Duodenal mucosa (tissue), 2 donors: ENCODE data around the gene C18orf63.
"Not testable (repeated sequence)": the region's sequence is repeated elsewhere in the genome, so short reads cannot be mapped to it uniquely, and the experiment has no call there.

ENCODE experiments used
- H3K27ac ChIP-seq: one replicate; pipeline ENCODE4 v1.7.0; 2013; ENCODE audit warnings: low read depth, low read length
- H3K27me3 ChIP-seq, 2 donors: one replicate each; pipeline ENCODE4 v1.7.0; 2013; ENCODE audit warnings: low read length in 2 of 2, control low read depth in 1 of 2; ENCODE audit not compliant: insufficient read depth in 2 of 2, control insufficient read depth in 1 of 2
- H3K36me3 ChIP-seq, 2 donors: one replicate each; pipeline ENCODE4 v1.7.0; 2013; ENCODE audit warnings: low read length in 2 of 2, control low read depth in 1 of 2; ENCODE audit not compliant: insufficient read depth in 2 of 2, control insufficient read depth in 1 of 2
- H3K4me1 ChIP-seq, 2 donors: one replicate each; pipeline ENCODE4 v1.7.0; 2013; ENCODE audit warnings: low read length in 2 of 2, control low read depth in 1 of 2; ENCODE audit not compliant: insufficient read depth in 2 of 2, control insufficient read depth in 1 of 2
- H3K4me3 ChIP-seq, 2 donors: one replicate each; pipeline ENCODE4 v1.7.0; 2013; ENCODE audit warnings: low read length in 2 of 2, low read depth in 1 of 2
- H3K9ac ChIP-seq, 2 donors: one replicate each; pipeline ENCODE4 v1.7.0; 2013; ENCODE audit warnings: low read length in 2 of 2, low read depth in 1 of 2
- H3K9me3 ChIP-seq, 2 donors: one replicate each; pipeline ENCODE4 v1.7.0; 2013; ENCODE audit warnings: low read length in 2 of 2, control low read depth in 1 of 2; ENCODE audit not compliant: control insufficient read depth in 1 of 2

Gene C18orf63

GRCh38 chr18:74292982-74293381 lies 22.7 kb upstream of the C18orf63 start:
- not testable (repeated sequence) for H3K9ac ChIP-seq, H3K4me3 ChIP-seq, H3K27ac ChIP-seq, H3K9me3 ChIP-seq, H3K36me3 ChIP-seq, H3K27me3 ChIP-seq
- peaks cover 12 to 14% of the 10 kb centered on the region in 2 donors for H3K4me1 ChIP-seq

- H3K27ac ChIP-seq: no peak overlapping the region
- H3K9ac ChIP-seq: no peak overlapping the region
- H3K4me1 ChIP-seq: no peaks in the 10 kb centered on the region
- no peaks in the 10 kb centered on the region for H3K36me3 ChIP-seq
- no peak overlapping the region for H3K4me3 ChIP-seq
- no peaks in the 10 kb centered on the region for H3K9me3 ChIP-seq
- H3K27me3 ChIP-seq: no peaks in the 10 kb centered on the region
These were observed 21.1 kb upstream of the C18orf63 start for GRCh38 chr18:74294526-74294925.

- no peaks in the 10 kb centered on the region for H3K27me3 ChIP-seq
- no peaks in the 10 kb centered on the region for H3K36me3 ChIP-seq
- no peaks in the 10 kb centered on the region for H3K9me3 ChIP-seq
- H3K4me3 ChIP-seq: no peak overlapping the region
- H3K4me1 ChIP-seq: no peaks in the 10 kb centered on the region
- no peak overlapping the region for H3K9ac ChIP-seq
- H3K27ac ChIP-seq: no peak overlapping the region
These were observed 16.5 kb upstream of the C18orf63 start for GRCh38 chr18:74299162-74299561.

- no peaks in the 10 kb centered on the region for H3K36me3 ChIP-seq
These were observed 15.9 kb upstream of the C18orf63 start for GRCh38 chr18:74299746-74300145.

GRCh38 chr18:74303306-74303705 lies 12.3 kb upstream of the C18orf63 start:
- Histone ChIP-seq H3K27ac (no peak overlapping the region), H3K27me3 (no peaks in the 10 kb centered on the region), H3K9ac (no peak overlapping the region), H3K4me3 (no peak overlapping the region), H3K36me3 (no peaks in the 10 kb centered on the region), H3K4me1 (no peaks in the 10 kb centered on the region), H3K9me3 (no peaks in the 10 kb centered on the region)

More at GRCh38 chr18:74299746-74300145, 15.9 kb upstream of the C18orf63 start:
- Histone ChIP-seq H3K9ac (no peak overlapping the region), H3K27me3 (no peaks in the 10 kb centered on the region), H3K27ac (no peak overlapping the region), H3K9me3 (no peaks in the 10 kb centered on the region), H3K4me1 (no peaks in the 10 kb centered on the region), H3K4me3 (no peak overlapping the region)

- no peaks in the 10 kb centered on the region for H3K9me3 ChIP-seq
- no peaks in the 10 kb centered on the region for H3K4me1 ChIP-seq
- H3K4me3 ChIP-seq: no peak overlapping the region
- H3K36me3 ChIP-seq: no peaks in the 10 kb centered on the region
- no peaks in the 10 kb centered on the region for H3K27me3 ChIP-seq
- no peak overlapping the region for H3K9ac ChIP-seq
- no peak overlapping the region for H3K27ac ChIP-seq
These were observed 11.7 kb upstream of the C18orf63 start for GRCh38 chr18:74303936-74304335.

- no peak overlapping the region for H3K4me3 ChIP-seq
- H3K27ac ChIP-seq: no peak overlapping the region
- H3K36me3 ChIP-seq: no peaks in the 10 kb centered on the region
- H3K9me3 ChIP-seq: peaks cover 0 to 3% of the 10 kb centered on the region in 2 donors
- H3K4me1 ChIP-seq: no peaks in the 10 kb centered on the region
- no peaks in the 10 kb centered on the region for H3K27me3 ChIP-seq
- H3K9ac ChIP-seq: no peak overlapping the region
These were observed 5.2 kb upstream of the C18orf63 start for GRCh38 chr18:74310411-74310810.

- Histone ChIP-seq H3K4me1 (no peaks in the 10 kb centered on the region), H3K9me3 (peaks cover 0 to 3% of the 10 kb centered on the region in 2 donors), H3K27ac (no peak overlapping the region), H3K36me3 (no peaks in the 10 kb centered on the region), H3K4me3 (no peak overlapping the region), H3K27me3 (no peaks in the 10 kb centered on the region), H3K9ac (no peak overlapping the region)
These were observed 4.6 kb upstream of the C18orf63 start for GRCh38 chr18:74311000-74311399.

GRCh38 chr18:74314759-74315463 lies 728 bp upstream of the C18orf63 start:
- H3K4me3 ChIP-seq: no peak overlapping the region
- no peak overlapping the region for H3K9ac ChIP-seq
- peaks cover 0 to 3% of the 10 kb centered on the region in 2 donors for H3K9me3 ChIP-seq
- no peak overlapping the region for H3K27ac ChIP-seq
- H3K4me1 ChIP-seq: no peaks in the 10 kb centered on the region
- H3K36me3 ChIP-seq: no peaks in the 10 kb centered on the region
- no peaks in the 10 kb centered on the region for H3K27me3 ChIP-seq

GRCh38 chr18:74316257-74317170 lies 875 bp downstream of the C18orf63 start:
- Histone ChIP-seq H3K9ac (no peak overlapping the region), H3K9me3 (peaks cover 0 to 3% of the 10 kb centered on the region in 2 donors), H3K4me1 (no peaks in the 10 kb centered on the region), H3K27me3 (no peaks in the 10 kb centered on the region), H3K36me3 (no peaks in the 10 kb centered on the region), H3K4me3 (no peak overlapping the region), H3K27ac (no peak overlapping the region)
